Prostate gland (tissue), 2 donors: Measurements from ENCODE around the gene UFSP2.

Experiments
- POLR2A ChIP-seq: fragments of 450-650 bp; IDR thresholded peaks from one replicate; pipeline ENCODE4 v1.6.1; 2016; ENCODE audit warnings: antibody characterized with exemption, mild to moderate bottlenecking
- POLR2AphosphoS5 ChIP-seq: sonication (generic); formaldehyde crosslinking; IDR thresholded peaks from one replicate; pipeline ENCODE4 v1.6.1; 2017; ENCODE audit warnings: antibody characterized with exemption
- TF ChIP-seq, protein P1 (sequence below), 4 experiments: fragments of 200-600 bp in 2 of 4; fragments of 450-650 bp in 2 of 4; sonication (generic) in 2 of 4; IDR thresholded peaks; 1 replicate in 3 of 4; 2 replicates in 1 of 4; pipeline ENCODE4 v1.5.1; 2016 to 2019; ENCODE audit warnings: antibody characterized with exemption in 4 of 4, mild to moderate bottlenecking in 2 of 4, moderate library complexity in 2 of 4

DNA sequence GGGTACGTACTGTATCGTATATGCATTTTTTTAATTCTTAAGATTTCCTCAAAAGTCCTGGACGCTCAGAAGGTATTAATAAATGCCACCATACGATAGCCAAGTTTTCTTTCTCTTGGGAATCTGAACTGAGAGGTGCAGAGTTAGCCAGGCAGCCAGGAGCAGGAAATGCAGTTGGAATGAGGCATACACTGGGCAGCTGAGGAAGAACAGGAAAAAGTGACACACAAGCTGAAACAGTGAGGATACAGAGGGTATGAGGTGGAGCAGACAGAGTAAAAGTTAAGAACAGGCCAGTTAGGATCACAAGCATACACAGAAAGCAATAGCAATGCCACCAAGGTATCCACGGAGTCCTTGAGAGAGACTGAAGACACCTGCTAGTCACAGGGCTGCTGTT is 13.4 kb downstream of the UFSP2 start:
- TF ChIP-seq POLR2AphosphoS5 (no peak), POLR2A (no peak)
- TF ChIP-seq, protein P1, sequence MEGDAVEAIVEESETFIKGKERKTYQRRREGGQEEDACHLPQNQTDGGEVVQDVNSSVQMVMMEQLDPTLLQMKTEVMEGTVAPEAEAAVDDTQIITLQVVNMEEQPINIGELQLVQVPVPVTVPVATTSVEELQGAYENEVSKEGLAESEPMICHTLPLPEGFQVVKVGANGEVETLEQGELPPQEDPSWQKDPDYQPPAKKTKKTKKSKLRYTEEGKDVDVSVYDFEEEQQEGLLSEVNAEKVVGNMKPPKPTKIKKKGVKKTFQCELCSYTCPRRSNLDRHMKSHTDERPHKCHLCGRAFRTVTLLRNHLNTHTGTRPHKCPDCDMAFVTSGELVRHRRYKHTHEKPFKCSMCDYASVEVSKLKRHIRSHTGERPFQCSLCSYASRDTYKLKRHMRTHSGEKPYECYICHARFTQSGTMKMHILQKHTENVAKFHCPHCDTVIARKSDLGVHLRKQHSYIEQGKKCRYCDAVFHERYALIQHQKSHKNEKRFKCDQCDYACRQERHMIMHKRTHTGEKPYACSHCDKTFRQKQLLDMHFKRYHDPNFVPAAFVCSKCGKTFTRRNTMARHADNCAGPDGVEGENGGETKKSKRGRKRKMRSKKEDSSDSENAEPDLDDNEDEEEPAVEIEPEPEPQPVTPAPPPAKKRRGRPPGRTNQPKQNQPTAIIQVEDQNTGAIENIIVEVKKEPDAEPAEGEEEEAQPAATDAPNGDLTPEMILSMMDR (IDR thresholded peaks at IDR 0.05) = no peak
